GM18502 (cell line): ENCODE measurements around the gene MALRD1.

Source experiments
- ATAC-seq: cut with Tn5 transposase; IDR thresholded peaks from one replicate; pipeline ENCODE4 v1.9.1; 2021; ENCODE audit warnings: mild to moderate bottlenecking; ENCODE audit not compliant: unreplicated experiment, poor library complexity

The MALRD1 gene

DNA sequence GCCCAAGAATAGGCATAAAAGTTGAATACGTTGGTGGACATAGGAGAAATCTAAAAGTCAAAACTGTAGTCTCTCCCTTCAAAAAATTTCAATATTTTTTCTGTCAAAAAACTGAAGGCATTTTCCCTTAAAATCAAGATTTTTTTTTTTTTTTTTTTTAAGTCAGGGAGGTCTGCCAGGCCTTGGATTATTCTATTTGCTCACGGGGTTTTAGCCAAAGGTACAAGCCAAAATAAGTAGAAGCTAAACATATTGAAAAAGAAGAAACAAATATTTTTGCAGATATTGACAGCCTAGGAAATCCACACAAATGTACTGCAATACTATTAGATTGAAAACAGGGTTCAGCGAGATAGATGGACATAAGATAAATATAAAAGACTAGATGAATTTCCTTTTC is 577.6 kb downstream of the MALRD1 start:
- no peak for ATAC-seq

DNA sequence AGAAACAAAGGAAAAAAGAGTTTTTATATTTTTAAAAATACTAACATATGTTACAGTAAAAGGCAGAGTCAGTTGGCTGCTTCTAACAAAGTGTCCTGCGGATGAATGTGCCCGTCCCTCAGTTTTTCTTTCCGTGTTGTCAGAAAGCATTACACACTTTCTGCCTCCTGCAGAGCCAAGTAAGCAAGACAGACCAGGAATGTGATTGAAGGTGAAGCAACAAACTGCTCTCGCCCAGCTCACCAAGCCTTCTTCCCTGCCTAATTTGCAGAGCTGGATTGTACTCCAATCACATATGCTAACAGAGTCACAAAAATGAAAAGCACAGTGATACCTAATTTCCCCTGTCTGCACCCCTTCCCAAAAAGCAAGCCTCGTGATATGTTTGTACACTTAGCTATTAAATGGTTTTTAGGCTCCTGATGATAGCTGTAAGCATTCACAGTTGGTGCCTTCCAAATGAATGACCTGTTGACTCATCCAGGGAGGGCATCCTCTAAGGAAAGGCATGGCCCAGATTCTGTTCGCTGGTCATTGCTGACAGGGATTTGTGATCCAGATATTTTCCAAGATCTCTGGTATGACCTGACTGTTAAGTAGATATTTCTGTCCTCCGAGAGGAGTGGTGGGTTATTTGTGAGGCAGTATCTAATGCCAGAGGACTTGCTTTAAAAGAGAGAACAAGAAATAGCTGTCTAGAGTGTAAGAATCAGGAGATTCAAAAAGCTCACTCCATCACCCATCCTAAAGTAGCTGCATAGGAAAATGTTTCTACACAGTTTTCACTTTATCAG is 580.4 kb downstream of the MALRD1 start:
- ATAC-seq: no peak

DNA sequence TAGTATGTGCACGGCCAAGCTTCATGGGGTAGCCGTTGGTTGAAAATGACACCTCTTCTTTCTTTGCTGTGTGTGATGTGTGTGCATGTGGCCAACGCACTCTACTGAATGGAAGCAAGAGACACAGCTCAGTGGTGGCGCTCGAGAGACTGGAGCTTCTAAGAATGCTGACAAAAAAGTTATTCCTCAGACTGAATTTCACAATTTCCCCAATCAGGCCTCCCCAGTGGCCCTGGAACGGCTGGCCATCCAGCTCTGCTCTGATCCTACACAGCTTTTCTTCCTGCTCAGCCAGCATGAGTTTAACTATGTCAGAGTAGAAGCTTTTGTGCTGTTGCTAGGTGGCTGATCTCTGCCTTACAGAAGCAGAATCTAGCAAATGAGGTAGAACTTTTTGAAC is 581.0 kb downstream of the MALRD1 start:
- ATAC-seq: no peak

DNA sequence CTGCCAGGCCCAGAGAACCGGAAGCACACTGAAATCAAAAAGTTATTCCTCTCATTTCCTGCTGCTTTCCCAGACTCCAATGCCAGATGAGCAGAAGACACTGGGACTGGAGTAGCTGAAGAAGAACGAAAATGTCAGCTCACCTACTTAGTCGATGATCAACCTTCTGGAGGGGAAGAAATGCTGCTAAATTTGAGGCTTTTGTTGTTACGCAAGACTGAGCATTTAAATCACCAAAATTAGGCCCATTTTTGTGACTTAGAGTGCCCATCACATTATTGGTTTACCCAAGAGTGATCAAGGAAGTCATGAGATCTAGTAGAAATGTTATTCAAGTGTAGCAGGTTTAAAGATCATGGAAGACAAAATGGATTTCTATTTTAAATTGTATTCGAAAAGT is 585.6 kb downstream of the MALRD1 start:
- no peak for ATAC-seq

DNA sequence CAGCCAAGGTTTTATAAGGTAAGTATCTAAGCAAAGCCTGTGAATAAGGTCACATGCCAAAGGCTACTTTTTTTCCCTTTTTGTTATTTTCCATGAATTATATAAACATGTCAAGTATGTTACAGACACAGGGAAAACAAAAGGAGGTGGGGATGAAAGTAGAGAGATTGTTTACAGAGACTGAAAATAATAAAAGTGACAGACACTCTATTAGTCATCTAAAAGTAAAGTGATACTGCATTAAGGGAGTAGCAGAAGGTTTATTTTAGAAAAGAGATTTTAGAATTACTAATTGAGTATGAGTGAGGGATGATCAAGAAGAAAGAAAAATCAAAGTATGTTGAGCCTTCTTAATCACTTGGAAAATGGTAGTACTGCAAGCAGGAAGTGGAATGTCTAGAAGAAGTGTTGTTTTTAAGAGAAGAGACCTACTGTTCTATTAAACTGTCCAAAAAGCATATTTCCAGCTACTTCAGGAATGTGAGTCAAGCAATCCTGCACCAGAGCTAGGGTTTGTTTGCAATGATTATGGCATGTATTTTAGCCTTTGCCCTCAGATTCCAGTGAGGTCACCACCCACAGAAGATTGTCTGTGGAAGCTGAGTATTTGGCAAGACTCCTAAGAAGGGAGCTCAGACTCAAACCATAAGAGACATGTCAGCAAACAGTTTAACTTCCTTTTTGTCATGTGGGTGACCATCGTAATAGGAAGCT is 589.7 kb downstream of the MALRD1 start:
- ATAC-seq: no peak

DNA sequence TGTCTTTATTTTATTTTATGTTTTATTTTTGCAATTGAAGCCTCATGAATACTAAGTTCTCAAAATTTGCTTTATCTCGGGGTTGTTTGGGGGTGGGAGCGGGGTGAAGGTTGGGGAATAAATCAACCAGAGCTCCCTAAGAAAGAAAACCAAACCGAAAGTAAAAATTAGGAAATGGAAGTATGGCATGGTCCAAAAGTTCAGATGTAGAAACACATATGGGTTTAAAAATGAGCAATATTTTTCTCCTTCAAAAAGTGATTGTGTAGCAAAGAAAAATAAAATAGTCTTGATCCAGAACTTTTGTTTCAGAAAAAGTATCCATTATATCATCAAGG is 590.3 kb downstream of the MALRD1 start:
- no peak for ATAC-seq

DNA sequence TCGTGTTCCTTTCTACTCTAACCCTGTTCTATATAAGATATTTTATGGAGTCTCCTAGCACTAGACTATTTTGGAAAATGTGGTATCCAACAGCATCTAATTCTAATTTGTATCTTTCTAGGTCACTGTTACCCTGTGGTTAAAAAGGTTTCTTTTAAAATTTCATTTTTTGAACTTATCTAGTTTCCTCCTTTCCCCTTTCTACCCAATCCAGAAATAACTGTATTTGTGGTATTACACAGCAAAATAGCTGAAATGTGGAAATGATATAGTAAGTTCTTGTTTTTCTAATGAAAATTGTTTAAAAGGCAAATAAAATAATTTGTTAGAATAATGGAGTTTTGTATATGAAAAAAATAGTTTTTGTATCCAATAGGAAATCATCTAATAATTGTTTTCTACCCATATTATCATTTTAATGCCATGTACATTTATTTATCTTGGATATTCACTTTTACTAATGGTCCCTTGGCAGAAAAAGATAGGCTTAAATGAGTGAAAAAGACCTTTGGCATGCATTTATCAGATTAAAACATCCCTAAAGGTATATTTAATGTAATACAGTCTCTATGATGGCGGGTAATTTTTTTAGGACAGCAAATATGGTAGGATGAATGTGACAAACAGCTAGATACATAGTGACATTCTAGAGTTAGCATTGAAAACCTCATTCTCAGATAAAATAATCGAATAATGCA is 592.1 kb downstream of the MALRD1 start:
- ATAC-seq: no peak

DNA sequence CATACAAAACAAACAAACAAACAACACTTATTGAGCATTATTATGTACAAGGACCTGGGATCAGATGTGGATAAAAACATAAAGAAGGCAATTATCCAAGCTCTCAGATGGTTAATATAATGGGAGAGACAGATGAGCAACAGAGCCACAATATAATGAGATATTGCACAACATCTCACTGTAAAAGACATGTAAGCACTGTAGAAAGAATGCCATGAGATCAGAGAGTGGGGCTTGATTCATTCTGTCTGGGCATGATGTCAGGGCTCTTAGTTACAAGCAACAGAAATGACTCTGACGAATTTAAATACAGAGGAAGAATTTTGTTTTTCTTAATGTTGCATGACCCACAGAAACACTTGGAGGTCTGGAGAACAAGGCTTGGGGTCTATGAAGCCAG is 602.9 kb downstream of the MALRD1 start:
- no peak for ATAC-seq

DNA sequence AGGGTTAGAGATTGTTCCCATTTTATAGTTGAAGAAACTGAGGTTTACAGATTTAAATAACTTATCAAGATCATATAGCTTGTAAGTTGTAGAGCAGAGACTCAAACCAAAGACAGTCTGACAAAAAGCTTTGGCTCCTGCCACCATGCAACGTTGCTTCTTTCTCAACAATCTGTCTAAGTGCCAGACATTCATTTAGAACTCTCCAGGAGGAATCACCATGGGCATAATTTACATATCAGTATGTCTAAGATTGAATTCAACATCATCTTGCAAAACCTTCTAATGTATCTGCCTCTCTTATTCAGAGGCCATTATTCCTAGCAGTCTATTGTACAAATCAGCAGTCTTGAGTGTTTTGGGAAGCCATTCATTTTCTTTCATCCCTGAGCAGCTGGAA is 604.1 kb downstream of the MALRD1 start:
- no peak for ATAC-seq

DNA sequence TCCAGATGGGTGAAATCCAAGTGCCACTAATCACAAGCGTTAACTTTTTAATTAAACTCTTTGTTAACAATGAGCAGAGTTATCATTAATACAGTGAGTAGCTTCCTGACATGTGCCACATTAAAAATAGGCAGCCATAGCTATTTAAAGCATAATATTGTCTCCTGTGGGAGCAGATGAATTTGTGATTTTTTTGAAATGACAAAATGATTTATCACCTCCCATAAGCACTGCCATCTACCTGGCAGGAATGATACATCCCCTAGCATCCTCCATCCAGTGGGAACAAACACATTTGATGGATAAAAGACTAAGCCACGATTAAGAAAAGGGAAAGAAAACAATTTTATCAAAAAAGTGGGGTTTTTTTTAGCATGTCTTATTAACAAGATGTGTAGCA is 605.3 kb downstream of the MALRD1 start:
- ATAC-seq: no peak

DNA sequence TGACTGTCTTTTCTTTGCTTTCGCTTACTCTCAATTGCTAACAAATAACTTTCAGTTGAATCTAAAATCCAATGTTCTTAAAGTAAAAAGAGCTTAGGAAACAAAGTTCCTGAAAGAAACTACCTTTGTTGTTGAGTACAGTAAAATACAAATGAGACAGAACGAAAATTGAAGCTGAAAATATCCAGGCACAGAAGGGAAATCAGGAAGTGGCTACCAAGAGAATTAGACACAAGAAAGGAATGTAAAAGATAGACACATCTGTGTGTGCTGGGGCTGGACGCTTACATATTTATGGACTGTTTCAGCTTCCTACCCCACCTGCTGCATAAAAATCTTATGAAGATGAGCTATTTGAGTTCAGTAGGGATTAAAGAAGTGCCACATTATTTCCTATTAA is 606.0 kb downstream of the MALRD1 start:
- no peak for ATAC-seq

DNA sequence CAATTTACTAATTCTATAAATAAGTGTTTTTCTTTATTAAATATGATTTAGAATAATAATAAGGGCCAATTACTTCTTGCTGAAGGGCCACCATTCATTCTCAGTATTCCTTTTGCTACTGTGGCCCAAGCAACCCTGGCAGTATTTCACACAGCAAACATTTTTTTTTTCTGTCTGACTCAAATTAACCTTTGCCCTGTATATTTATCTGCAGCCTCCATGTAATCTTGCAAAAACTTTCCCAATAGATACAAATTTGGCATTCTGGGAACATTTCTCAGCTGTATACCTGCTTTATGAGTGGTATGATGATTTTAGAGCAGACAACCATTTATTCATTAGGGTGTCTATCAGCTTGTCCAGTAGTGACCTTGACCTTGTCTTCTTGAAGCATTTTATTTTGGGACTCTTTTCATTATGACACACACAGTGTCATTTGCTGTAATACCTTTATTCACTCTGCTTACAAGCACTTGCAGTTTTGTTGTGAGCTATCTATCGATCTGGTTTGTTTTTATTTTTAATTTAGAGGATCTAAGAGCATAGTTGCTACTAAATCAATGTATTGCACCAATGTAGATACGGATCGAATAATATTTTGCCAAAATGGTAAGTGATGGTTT is 607.9 kb downstream of the MALRD1 start:
- no peak for ATAC-seq

DNA sequence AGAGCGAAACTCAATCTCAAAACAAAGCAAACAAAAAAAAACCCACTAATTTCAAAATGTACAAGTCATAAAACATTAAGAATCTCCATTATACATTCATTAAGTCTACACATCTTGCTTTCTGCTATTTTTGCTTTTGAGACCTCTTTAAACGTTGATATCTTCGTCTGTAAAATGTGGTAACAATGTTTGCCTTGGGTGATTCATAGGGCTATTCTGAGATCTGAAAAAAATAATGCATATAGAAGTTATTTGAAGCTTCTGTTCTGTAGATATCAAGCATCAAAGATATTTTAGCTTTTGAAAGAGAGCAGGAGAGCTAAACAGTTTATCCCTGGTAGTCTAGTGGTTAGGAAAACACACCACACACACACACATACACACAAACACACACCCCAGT is 609.5 kb downstream of the MALRD1 start:
- no peak for ATAC-seq

DNA sequence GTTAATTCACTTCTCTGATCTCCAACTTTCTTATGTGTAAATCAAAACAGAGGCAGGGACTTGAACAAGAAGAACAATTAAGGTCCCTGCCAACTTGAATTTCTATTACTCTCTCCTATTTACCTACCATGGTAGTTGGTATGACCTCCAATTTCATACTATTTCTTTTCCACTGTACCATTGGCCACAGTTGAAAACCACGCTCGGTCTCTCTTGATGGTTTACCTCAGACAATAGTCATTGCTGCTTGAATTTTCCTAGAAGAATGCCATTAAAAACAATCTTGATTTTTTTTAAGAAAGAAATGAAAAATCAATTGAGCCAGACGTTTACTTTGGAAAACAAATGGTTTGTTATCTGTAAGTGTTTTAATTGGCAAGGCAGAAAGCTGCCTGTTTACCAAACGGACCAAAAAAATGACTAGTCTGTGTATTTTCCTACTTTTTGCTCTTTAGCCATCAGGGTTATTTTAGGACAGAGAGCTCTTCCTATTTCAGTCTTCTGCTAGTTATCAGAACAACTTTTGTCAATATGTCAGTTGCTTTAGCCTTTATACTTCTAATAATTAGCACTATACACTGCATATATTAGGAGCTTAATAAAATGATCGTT is 610.1 kb downstream of the MALRD1 start:
- ATAC-seq: no peak

DNA sequence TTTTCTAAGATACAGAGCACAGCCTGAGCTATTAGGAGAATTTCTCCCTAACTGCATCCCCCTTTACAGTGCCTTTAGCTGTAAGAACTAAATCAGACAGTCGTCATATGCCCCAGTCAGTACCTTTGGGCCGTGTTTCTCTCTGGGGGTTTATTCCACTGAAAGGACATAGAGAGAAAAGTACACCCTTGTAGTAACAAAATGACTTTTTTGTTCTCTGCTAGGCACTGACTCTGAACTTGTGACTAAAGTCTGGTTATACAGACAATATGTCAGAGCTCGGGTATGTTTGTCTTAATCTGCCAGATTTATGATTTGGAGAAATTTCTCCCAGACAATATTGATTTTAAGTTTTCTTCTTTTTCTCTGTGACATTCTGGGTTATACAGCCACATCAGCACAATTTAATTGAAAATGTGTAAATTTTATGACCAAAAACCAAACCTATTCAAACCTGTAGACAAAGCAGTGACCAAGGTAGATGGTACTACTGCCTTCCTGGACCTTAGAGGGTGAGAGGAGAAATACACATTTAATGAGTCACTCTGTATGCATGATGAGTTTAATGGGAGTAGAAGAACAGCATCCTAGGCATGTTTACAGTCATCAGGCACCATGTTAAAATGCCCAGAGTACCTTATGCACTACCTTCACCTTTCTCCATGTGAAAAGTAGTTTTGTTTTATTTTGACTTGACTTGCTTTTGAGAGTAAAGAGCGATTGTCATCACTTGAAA is 611.5 kb downstream of the MALRD1 start:
- no peak for ATAC-seq

DNA sequence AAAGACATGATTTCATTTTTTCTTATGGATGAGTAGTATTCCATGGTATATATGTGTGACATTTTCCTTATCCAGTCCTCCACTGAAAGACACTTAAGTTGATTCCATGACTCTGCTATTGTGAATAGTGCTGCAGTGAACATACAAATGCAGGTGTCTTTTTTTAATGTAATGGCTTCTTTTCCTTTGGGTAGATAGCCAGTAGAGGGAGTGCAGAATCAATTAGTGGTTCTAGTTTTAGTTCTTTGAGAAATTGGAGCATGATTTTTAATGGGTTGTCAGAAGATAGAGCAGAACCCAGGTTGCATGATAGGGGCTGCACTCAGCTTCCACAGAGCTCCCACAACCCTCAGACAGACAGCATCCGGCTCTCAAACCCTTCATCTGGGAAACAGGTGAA is 614.7 kb downstream of the MALRD1 start:
- no peak for ATAC-seq

DNA sequence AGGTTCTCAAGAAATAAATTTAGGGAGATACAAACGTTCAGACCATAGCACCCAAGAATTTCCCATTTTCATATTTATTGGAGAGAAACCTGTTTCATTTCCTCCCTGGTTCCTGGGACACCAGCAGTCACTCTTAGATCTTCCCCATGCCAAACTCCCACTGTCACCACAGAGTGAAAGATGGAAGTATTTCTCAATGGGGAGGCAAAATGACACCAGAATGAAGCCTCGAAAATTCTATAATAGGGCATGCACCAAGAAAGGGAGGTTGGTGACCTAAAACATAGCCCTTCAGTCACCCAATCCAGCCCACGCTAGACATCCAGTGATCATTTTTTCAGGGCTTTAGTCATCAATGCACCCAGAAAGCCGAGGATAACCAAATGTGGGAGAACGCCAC is 619.5 kb downstream of the MALRD1 start:
- ATAC-seq: no peak

DNA sequence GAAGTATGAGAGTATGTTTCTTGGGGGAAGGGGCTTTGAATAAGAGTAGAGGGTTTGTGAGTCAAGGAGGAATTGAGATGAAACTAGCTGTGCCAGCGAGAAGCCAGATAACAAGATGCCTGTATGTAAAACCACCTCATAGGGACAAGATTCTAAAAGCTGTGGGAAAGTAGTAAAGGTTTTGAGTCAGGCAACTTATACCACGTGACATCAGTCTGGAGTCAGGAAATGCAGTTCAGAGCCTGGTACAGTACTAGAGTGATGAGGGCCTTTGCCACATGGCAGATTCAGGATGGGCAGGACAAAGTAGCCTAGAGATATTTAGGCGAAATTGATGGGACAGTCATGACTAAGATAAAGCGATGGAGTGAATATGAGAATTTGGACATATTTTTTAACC is 627.5 kb downstream of the MALRD1 start:
- no peak for ATAC-seq

DNA sequence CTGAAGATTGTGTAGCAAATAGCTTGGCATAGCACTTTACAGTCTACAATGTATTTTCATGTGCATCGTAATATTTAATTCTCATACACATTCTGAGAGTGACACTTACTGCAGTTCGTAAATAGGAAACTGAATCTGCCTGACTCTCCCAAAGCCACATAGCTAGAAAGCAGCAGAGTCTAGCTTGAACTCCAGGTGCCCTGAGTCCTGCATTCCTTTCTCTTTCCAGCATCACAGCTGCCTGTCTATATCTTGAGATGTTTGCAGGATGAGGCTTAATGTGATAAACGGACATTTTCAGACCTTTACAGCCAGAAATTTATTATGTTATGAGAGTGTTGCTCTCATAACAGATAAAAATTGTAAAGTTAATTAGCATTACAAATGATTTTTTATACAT is 634.8 kb downstream of the MALRD1 start:
- ATAC-seq: no peak

DNA sequence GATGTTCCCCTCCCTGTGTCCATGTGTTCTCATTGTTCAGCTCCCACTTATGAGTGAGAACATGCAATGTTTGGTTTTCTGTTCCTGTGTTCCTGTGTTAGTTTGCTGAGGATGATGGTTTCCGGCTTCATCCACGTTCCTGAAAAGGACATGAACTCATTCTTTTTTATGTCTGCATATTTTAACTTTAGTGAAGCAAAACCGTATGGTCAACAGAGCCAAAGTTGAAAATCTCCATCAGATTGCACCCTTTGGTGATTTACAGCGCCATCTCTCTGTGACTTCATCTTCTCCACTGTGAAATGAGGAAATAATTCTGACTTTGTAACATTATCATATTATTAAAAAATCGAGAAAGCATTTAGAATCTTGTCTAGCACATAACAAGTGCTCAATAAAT is 635.4 kb downstream of the MALRD1 start:
- ATAC-seq: no peak
